ENCODE results near the gene NRXN3.

- TF ChIP-seq CTCF (IDR thresholded peaks at IDR 0.05) (no peak), POLR2A (IDR thresholded peaks at IDR 0.05) (no peak)
These were observed 1105.1 kb downstream of the NRXN3 start for GRCh38 chr14:79275292-79275655.
